A549 (cell line): ENCODE measurements around the gene PARP11. TPM values are rescaled to one million over a fixed set of nuclear protein-coding genes. Genes with fewer than 3 reads are reported as not detected.

Source experiments
- ATAC-seq, 2 experiments: fragments of 200-7000 bp in 1 of 2; fragments of >200 bp in 1 of 2; cut with Nextera tagmentation in 1 of 2; cut with Tn5 transposase in 1 of 2; 3 replicates each; pipeline versions ENCODE4 v1.8.0 to v1.9.1; 2018 to 2020; ENCODE audit warnings: mild to moderate bottlenecking in 1 of 2, moderate library complexity in 1 of 2
- CTCF ChIA-PET: fragments of 300-600 bp; sonication (Branson Sonifier 250); formaldehyde crosslinking; extraction: SDS; loops from one replicate; lab custom pipeline; 2021; ENCODE audit warnings: antibody characterized with exemption, inconsistent platforms; lab: Yijun Ruan, JAX
- POLR2A ChIA-PET: fragments of 350-600 bp; formaldehyde crosslinking; extraction: SDS; loops from one replicate; lab custom pipeline; 2021; ENCODE audit warnings: antibody characterized with exemption, inconsistent platforms; lab: Yijun Ruan, JAX
- DNase-seq, 2 experiments: peaks; one replicate each; pipeline versions ENCODE4 v3.0.0 to v3.0.0-alpha.2; 2011 to 2016; ENCODE audit warnings: low read depth in 1 of 2, low spot score in 1 of 2
- FAIRE-seq: peaks from 2 replicates; lab custom pipeline; 2011; peaks lifted over from hg19 to GRCh38; lab: Jason Lieb, UNC
- H3K27ac ChIP-seq, 2 experiments: fragments of >200 bp; sonication (Bioruptor Twin); formaldehyde crosslinking; 3 replicates each; pipeline ENCODE4 v1.5.1; 2016 to 2017
- H3K4me1 ChIP-seq: fragments of >200 bp; sonication (Bioruptor Twin); formaldehyde crosslinking; 3 replicates; pipeline ENCODE4 v1.6.1; 2016
- H3K4me2 ChIP-seq: fragments of >200 bp; sonication (Bioruptor Twin); formaldehyde crosslinking; 3 replicates; pipeline ENCODE4 v1.6.1; 2016
- H3K4me3 ChIP-seq: fragments of >200 bp; sonication (Bioruptor Twin); formaldehyde crosslinking; 3 replicates; pipeline ENCODE4 v1.5.1; 2016
- H3K9me3 ChIP-seq: fragments of >200 bp; sonication (Bioruptor Twin); formaldehyde crosslinking; 3 replicates; pipeline ENCODE4 v1.6.1; 2016
- ATOH8 ChIP-seq: fragments of 250-450 bp; sonication (Bioruptor Pico); IDR thresholded peaks from 2 replicates; pipeline ENCODE4 v1.5.0; 2020; ENCODE audit warnings: low read depth, mild to moderate bottlenecking, moderate library complexity
- BHLHE40 ChIP-seq: IDR thresholded peaks from 2 replicates; pipeline ENCODE4 v1.6.1; 2012; ENCODE audit warnings: low read depth, low read length, inconsistent platforms
- CBX2 ChIP-seq: fragments of 200-600 bp; sonication (generic); IDR thresholded peaks from 2 replicates; pipeline ENCODE4 v1.6.1; 2016; ENCODE audit warnings: low read depth, mild to moderate bottlenecking, borderline replicate concordance
- CBX8 ChIP-seq: fragments of 200-600 bp; sonication (generic); IDR thresholded peaks from 2 replicates; pipeline ENCODE4 v1.6.1; 2016
- CHD4 ChIP-seq: fragments of 200-600 bp; sonication (generic); IDR thresholded peaks from 2 replicates; pipeline ENCODE4 v1.6.1; 2016; ENCODE audit warnings: antibody characterized with exemption, mild to moderate bottlenecking, borderline replicate concordance
- CTCF ChIP-seq: fragments of >200 bp; sonication (Bioruptor Twin); formaldehyde crosslinking; IDR thresholded peaks from 3 replicates; pipeline ENCODE4 v1.5.1; 2016
- EHF ChIP-seq: fragments of 250-450 bp; sonication (Bioruptor Pico); IDR thresholded peaks from 2 replicates; pipeline ENCODE4 v1.5.0; 2020; ENCODE audit warnings: mild to moderate bottlenecking
- ELK1 ChIP-seq: fragments of 150-350 bp; IDR thresholded peaks from 2 replicates; pipeline ENCODE4 v1.6.1; 2014; ENCODE audit warnings: low read depth, mild to moderate bottlenecking, low read length
- HEYL ChIP-seq: fragments of 250-450 bp; sonication (Bioruptor Pico); IDR thresholded peaks from 2 replicates; pipeline ENCODE4 v1.8.0; 2021; ENCODE audit warnings: mild to moderate bottlenecking, moderate library complexity
- HOXB13 ChIP-seq: fragments of 250-450 bp; sonication (Bioruptor Pico); IDR thresholded peaks from 2 replicates; pipeline ENCODE4 v1.5.0; 2020; ENCODE audit warnings: low read depth, mild to moderate bottlenecking, moderate library complexity
- KDM1A ChIP-seq: fragments of 200-600 bp; sonication (generic); IDR thresholded peaks from 2 replicates; pipeline ENCODE4 v1.6.1; 2016; ENCODE audit warnings: low read depth, mild to moderate bottlenecking
- KDM5A ChIP-seq: fragments of 200-600 bp; sonication (generic); IDR thresholded peaks from 2 replicates; pipeline ENCODE4 v1.6.1; 2016; ENCODE audit warnings: antibody characterized with exemption, mild to moderate bottlenecking
- MAFK ChIP-seq: fragments of 450-650 bp; IDR thresholded peaks from 2 replicates; pipeline ENCODE4 v1.6.1; 2014; ENCODE audit not compliant: partially characterized antibody
- PBX3 ChIP-seq: IDR thresholded peaks from 2 replicates; pipeline ENCODE4 v1.6.1; 2012
- PHF8 ChIP-seq: fragments of 200-600 bp; sonication (generic); IDR thresholded peaks from 2 replicates; pipeline ENCODE4 v1.6.1; 2016; ENCODE audit warnings: low read depth, mild to moderate bottlenecking, antibody characterized with exemption, moderate library complexity, borderline replicate concordance
- POLR2AphosphoS2 ChIP-seq: conservative IDR thresholded peaks from 2 replicates; pipeline ENCODE4 v1.6.1; 2012; ENCODE audit warnings: low read length, improper control_type of control experiment, inconsistent platforms
- RCOR1 ChIP-seq: fragments of 150-350 bp; IDR thresholded peaks from 2 replicates; pipeline ENCODE4 v1.6.1; 2014; ENCODE audit warnings: antibody characterized with exemption, low read length, low read depth
- RFX5 ChIP-seq: fragments of 450-650 bp; IDR thresholded peaks from 2 replicates; pipeline ENCODE4 v1.7.1; 2014; ENCODE audit warnings: antibody characterized with exemption, mild to moderate bottlenecking, moderate library complexity
- SMC3 ChIP-seq: fragments of >200 bp; sonication (Bioruptor Twin); formaldehyde crosslinking; IDR thresholded peaks from 3 replicates; pipeline ENCODE4 v1.6.1; 2018; ENCODE audit warnings: inconsistent platforms
- SREBF2 ChIP-seq: fragments of 450-650 bp; IDR thresholded peaks from 2 replicates; pipeline ENCODE4 v1.6.1; 2014; ENCODE audit warnings: mild to moderate bottlenecking, moderate library complexity
- ZC3H11A ChIP-seq: fragments of 450-650 bp; IDR thresholded peaks from 2 replicates; pipeline ENCODE4 v1.6.1; 2014; ENCODE audit warnings: antibody characterized with exemption, mild to moderate bottlenecking
- ZFP36 ChIP-seq: fragments of 450-650 bp; IDR thresholded peaks from 2 replicates; pipeline ENCODE4 v1.6.1; 2014; ENCODE audit warnings: borderline replicate concordance; ENCODE audit not compliant: partially characterized antibody
- ZSCAN20 ChIP-seq: fragments of 250-450 bp; sonication (Bioruptor Pico); IDR thresholded peaks from 2 replicates; pipeline ENCODE4 v1.8.0; 2022; ENCODE audit warnings: mild to moderate bottlenecking, moderate library complexity
- WGBS: methylation state at CpG from one replicate; pipeline ENCODE4 v1.1.6; 2017; ENCODE audit errors: missing lambda C conversion rate; 5-methylcytosine and 5-hydroxymethylcytosine counted together
- polyA plus RNA-seq, 4 experiments: library from polyadenylated mRNA; depleted of rRNA in 3 of 4; stranded (reverse); fragments of >200 nt; fragmentation: RNase III in 1 of 4; extraction: RNeasy Plus Mini Kit Qiagen cat#74134 plus additional on column Dnase treatment in 1 of 4; gene quantifications; 2 replicates in 3 of 4; 3 replicates in 1 of 4; pipeline ENCODE4 v1.2.3, GENCODE V29; 2011 to 2017

Gene PARP11
- polyA plus RNA-seq, 2 of the 4 experiments (the other 2 are of a cell fraction): 2.1 to 6.7 TPM

GRCh38 chr12:3836641-3837040, 36.6 kb downstream of the PARP11 start:
- no peak for ATAC-seq
- DNase-seq: no peak
- Histone ChIP-seq H3K27ac (no peak overlapping the region), H3K4me2 (no peak overlapping the region), H3K4me3 (no peak overlapping the region), H3K9me3 (no peaks in the 10 kb centered on the region), H3K4me1 (no peaks in the 10 kb centered on the region)
- WGBS: 56% methylated on average over 3 of the region's 3 CpGs
- no peak for FAIRE-seq
- POLR2A ChIA-PET: no interaction called here
- CTCF ChIA-PET: no interaction called here
- TF ChIP-seq CBX8: no peak
- no peak for TF ChIP-seq MAFK
- no peak for TF ChIP-seq KDM5A
- TF ChIP-seq SMC3: no peak
- TF ChIP-seq KDM1A: no peak
- no peak for TF ChIP-seq RCOR1
- TF ChIP-seq BHLHE40: no peak
- no peak for TF ChIP-seq HOXB13
- TF ChIP-seq EHF: no peak
- TF ChIP-seq POLR2AphosphoS2: no peak
- TF ChIP-seq PBX3: no peak
- TF ChIP-seq ZFP36: no peak
- TF ChIP-seq PHF8: no peak

- Histone ChIP-seq H3K4me2 (no peak overlapping the region), H3K27ac (no peak overlapping the region), H3K4me3 (no peak overlapping the region), H3K4me1 (no peaks in the 10 kb centered on the region), H3K9me3 (no peaks in the 10 kb centered on the region)
- CTCF ChIA-PET: no interaction called here
- FAIRE-seq (no peak), DNase-seq (no peak), ATAC-seq (no peak)
- TF ChIP-seq ZC3H11A: no peak
- no peak for TF ChIP-seq ZSCAN20 (CRISPR knock-in tag)
- no peak for TF ChIP-seq RFX5
- no peak for TF ChIP-seq ATOH8 (CRISPR knock-in tag)
- TF ChIP-seq HEYL (CRISPR knock-in tag): no peak
- TF ChIP-seq ELK1: no peak
- TF ChIP-seq CHD4: no peak
- no peak for TF ChIP-seq CTCF
- no peak for TF ChIP-seq SREBF2
- TF ChIP-seq PBX3: no peak
- TF ChIP-seq CBX2: no peak
- TF ChIP-seq ZFP36: no peak
- WGBS: 43% methylated on average over 2 of the region's 2 CpGs
- POLR2A ChIA-PET: no interaction called here
Observed at GRCh38 chr12:3835914-3836313, 37.3 kb downstream of the PARP11 start.
